Measurements from ENCODE around the gene PAPPA2. TPM values are rescaled to one million over a fixed set of nuclear protein-coding genes. Genes with fewer than 3 reads are reported as not detected.
"Not testable (repeated sequence)": the region's sequence is repeated elsewhere in the genome, so short reads cannot be mapped to it uniquely, and the experiment has no call there.

PAPPA2 gene, protein sequence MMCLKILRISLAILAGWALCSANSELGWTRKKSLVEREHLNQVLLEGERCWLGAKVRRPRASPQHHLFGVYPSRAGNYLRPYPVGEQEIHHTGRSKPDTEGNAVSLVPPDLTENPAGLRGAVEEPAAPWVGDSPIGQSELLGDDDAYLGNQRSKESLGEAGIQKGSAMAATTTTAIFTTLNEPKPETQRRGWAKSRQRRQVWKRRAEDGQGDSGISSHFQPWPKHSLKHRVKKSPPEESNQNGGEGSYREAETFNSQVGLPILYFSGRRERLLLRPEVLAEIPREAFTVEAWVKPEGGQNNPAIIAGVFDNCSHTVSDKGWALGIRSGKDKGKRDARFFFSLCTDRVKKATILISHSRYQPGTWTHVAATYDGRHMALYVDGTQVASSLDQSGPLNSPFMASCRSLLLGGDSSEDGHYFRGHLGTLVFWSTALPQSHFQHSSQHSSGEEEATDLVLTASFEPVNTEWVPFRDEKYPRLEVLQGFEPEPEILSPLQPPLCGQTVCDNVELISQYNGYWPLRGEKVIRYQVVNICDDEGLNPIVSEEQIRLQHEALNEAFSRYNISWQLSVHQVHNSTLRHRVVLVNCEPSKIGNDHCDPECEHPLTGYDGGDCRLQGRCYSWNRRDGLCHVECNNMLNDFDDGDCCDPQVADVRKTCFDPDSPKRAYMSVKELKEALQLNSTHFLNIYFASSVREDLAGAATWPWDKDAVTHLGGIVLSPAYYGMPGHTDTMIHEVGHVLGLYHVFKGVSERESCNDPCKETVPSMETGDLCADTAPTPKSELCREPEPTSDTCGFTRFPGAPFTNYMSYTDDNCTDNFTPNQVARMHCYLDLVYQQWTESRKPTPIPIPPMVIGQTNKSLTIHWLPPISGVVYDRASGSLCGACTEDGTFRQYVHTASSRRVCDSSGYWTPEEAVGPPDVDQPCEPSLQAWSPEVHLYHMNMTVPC (N-terminal part only)
- 1 to 10 TPM; 1.5 to 2.0 TPM for total RNA-seq
- long read RNA-seq, partial matches to known transcripts = 1 of 1 reads
- long read RNA-seq, other reads (novel, unspliced or antisense) = 0 of 1 reads

GRCh38 chr1:176462674-176463378 is at the start of gene PAPPA2:
PAPPA2 (plus strand) TSS chr1:176463175; CDS start chr1:176556323, 93,148 bp downstream.
- ATAC-seq (no peak), DNase-seq (no peak)
- intact Hi-C loops (cut with DNase I, micrococcal nuclease) = no loop called here

DNA sequence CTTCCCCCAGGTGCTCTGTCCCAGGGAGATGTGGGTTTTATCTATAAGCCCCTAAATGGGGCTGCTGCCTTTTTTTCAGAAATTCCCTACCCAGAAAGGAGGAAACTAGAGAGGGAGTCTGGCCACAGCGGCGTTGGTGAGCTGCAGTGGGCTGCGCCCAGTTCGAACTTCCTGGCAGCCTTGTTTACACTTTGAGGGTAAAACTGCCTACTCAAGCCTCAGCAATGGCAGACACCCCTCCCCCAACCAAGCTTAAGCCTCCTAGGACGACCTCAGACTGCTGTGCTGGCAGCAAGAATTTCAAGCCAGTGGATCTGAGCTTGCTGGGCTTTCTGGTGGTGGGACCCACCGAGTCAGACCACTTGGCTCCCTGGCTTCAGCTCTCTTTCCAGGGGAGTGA is 46.2 kb upstream of the PAPPA2 start:
- intact Hi-C loops (cut with DNase I, micrococcal nuclease) = no loop called here
- ATAC-seq = no peak
- no peak for DNase-seq

DNA sequence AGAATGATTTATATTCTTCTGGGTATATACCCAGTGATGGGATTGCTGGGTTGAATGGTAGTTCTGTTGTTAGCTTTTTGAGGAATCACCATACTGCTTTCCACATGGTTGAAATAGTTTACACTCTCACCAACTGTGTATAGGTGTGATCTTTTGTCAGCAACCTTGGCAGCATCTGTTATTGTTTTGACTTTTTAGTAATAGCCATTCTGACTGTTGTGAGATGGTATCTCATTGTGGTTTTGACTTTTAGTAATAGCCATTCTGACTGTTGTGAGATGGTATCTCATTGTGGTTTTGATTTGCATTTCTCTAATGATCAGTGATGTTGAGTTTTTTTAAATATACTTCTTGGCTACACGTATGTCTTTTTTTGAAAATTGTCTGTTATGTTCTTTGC is 43.4 kb upstream of the PAPPA2 start:
- intact Hi-C loops (cut with DNase I, micrococcal nuclease); ATAC-seq; DNase-seq: not testable (repeated sequence)

GRCh38 chr1:176434234-176434633 is 28.7 kb upstream of the PAPPA2 start:
- ATAC-seq (no peak), DNase-seq (no peak)
- intact Hi-C loops (cut with DNase I, micrococcal nuclease) = no loop called here

GRCh38 chr1:176436251-176436650 is 26.7 kb upstream of the PAPPA2 start:
- DNase-seq (no peak), ATAC-seq (no peak)
- intact Hi-C loops (cut with DNase I, micrococcal nuclease) = no loop called here

- intact Hi-C loops (cut with DNase I, micrococcal nuclease) = no loop called here
- ATAC-seq (no peak), DNase-seq (no peak)
Measured at GRCh38 chr1:176440176-176440575, 22.8 kb upstream of the PAPPA2 start.

GRCh38 chr1:176444286-176444685 is 18.7 kb upstream of the PAPPA2 start:
- DNase-seq (no peak), ATAC-seq (no peak)

GRCh38 chr1:176445402-176445801 is 17.6 kb upstream of the PAPPA2 start:
- ATAC-seq (no peak), DNase-seq (no peak)
- intact Hi-C loops (cut with DNase I, micrococcal nuclease) = no loop called here

More at GRCh38 chr1:176444286-176444685, 18.7 kb upstream of the PAPPA2 start:
- intact Hi-C loops (cut with DNase I, micrococcal nuclease) = no loop called here

DNA sequence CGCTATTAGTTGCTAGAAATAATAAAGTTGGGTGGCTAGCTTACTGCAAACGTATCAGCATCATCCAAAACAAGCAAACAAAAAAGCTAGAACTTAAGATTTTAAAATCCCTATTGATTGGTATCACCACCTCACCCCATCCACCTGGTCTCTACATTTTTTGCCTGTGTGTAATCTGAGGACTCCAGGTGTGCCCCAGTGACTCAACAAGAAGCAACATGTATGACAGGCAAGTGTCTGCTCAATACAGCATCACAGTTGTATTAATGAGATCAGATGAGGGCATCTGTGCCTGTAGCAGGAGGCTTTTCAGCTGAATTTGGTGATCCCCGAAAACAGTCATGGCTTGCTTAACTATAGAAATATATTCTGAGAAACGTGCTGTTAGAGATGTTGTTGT is 14.6 kb upstream of the PAPPA2 start:
- ATAC-seq = no peak
- intact Hi-C loops (cut with DNase I, micrococcal nuclease) = no loop called here
- DNase-seq = no peak

GRCh38 chr1:176450526-176450925 is 12.4 kb upstream of the PAPPA2 start:
- DNase-seq (no peak), ATAC-seq (no peak)
- intact Hi-C loops (cut with DNase I, micrococcal nuclease) = no loop called here

DNA sequence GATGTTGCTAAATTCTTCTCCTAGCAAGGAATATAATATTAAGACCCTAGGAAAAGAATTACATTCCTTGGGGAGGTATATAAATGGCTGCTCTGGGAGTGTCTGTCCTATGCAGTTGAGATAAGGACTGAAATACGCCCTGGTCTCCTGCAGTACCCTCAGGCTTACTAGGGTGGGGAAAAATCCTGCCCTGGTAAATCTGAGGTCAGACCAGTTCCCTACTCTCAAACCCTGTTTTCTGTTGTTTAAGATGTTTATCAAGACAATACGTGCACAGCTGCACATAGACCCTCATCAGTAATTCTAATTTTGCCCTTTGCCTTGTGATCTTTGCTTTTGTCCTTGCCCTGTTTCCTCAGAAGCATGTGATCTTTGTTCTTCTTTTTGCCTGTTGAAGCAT is 11.2 kb upstream of the PAPPA2 start:
- ATAC-seq; intact Hi-C loops (cut with DNase I, micrococcal nuclease): not testable (repeated sequence)

DNA sequence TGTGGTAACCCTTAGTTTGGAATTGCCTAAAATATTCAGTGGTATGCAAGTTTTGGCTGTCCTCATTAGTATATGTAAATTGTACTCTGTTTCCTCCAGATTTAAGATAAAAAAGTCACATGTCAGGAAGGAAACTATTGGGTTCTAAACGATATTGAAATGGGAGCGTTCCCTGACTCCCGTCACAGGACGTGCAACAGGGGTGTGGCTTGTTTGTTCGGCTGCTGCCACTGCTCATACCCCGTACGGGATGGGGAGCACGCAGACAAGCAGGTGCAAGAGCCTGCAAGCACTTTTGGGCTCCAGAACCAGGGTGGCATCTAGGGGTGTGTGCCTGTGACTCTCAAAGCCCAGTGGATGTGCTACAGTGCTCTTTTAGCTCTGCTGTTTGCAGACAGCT is 6.2 kb upstream of the PAPPA2 start:
- DNase-seq (no peak), ATAC-seq (no peak)
- intact Hi-C loops (cut with DNase I, micrococcal nuclease) = no loop called here

More for the DNA sequence above, 11.2 kb upstream of the PAPPA2 start:
- not testable (repeated sequence) for DNase-seq

- ATAC-seq (no peak), DNase-seq (no peak)
- intact Hi-C loops (cut with DNase I, micrococcal nuclease) = no loop called here
Measured at GRCh38 chr1:176460544-176461336, 2.2 kb upstream of the PAPPA2 start.

GRCh38 chr1:176461576-176461975 is 1.4 kb upstream of the PAPPA2 start:
- ATAC-seq = no peak
- DNase-seq = no peak
- intact Hi-C loops (cut with DNase I, micrococcal nuclease) = no loop called here

GRCh38 chr1:176466514-176466913 is 3.5 kb downstream of the PAPPA2 start:
- no peak for ATAC-seq
- intact Hi-C loops (cut with DNase I, micrococcal nuclease) = no loop called here
- no peak for DNase-seq

- DNase-seq = no peak
- intact Hi-C loops (cut with DNase I, micrococcal nuclease) = no loop called here
- no peak for ATAC-seq
Measured at GRCh38 chr1:176469450-176470010, 6.6 kb downstream of the PAPPA2 start.

GRCh38 chr1:176471338-176472121 is 8.6 kb downstream of the PAPPA2 start:
- ATAC-seq (no peak), DNase-seq (no peak)
- intact Hi-C loops (cut with DNase I, micrococcal nuclease) = no loop called here
